Measurements from ENCODE around the gene ERN1. TPM values are rescaled to one million over a fixed set of nuclear protein-coding genes. Genes with fewer than 3 reads are reported as not detected.

Gene ERN1
- total and polyA plus RNA-seq, 2 of the 8 experiments (the other 6 are each of a cell fraction or from before 2014, with no cell fraction given): 1.8 to 3.9 TPM

GRCh38 chr17:63996430-63997182, 133.3 kb downstream of the ERN1 start:
- Histone ChIP-seq H4K20me1 (replicated peaks in 1 of 2; ENCODE audit: control insufficient read depth in 1 of 2, insufficient read depth in 2 of 2, low read length in 2 of 2) (peaks cover 0 to 5% of the 10 kb centered on the region in 2 experiments), H3K27me3 (replicated peaks in 1 of 4; ENCODE audit: control insufficient read depth in 3 of 4, extremely low read depth in 1 of 4, insufficient read depth in 3 of 4, low read length in 3 of 4) (peaks cover 0 to 28% (median 18%) of the 10 kb centered on the region in 4 experiments; a peak in 5 of 7 replicates), H2AFZ (ENCODE audit: low read length) (0 out of 2 replicates have a peak overlapping the region, but pooled peaks have one; percentile 99), H2BK12ac (ENCODE audit: low read depth, low read length) (no peak overlapping the region), H2BK15ac (ENCODE audit: low read length) (peak overlapping the region; percentile 25; the same call in 1 of the 2 replicates), H3K23ac (ENCODE audit: insufficient read length) (no peak overlapping the region), H3K14ac (ENCODE audit: insufficient read length) (no peak overlapping the region), H3K4me1 (replicated peaks in 1 of 4; ENCODE audit: control insufficient read depth in 3 of 4, insufficient read depth in 4 of 4, low read length in 3 of 4) (peaks cover 3 to 14% (median 4%) of the 10 kb centered on the region in 4 experiments), H3K18ac (ENCODE audit: extremely low read depth, low read length) (no peak overlapping the region), H3K23me2 (ENCODE audit: low read depth, low read length) (peaks cover 12% of the 10 kb centered on the region; the same call in 1 of the 2 replicates), H4K91ac (replicated peaks; ENCODE audit: insufficient read length, low read length) (no peak overlapping the region), H2AK5ac (ENCODE audit: low read depth, low read length) (no peak overlapping the region), H2BK20ac (ENCODE audit: low read length) (no peak overlapping the region), H4K5ac (ENCODE audit: insufficient read length, low read depth, low read length) (no peak overlapping the region), H2BK120ac (replicated peaks; ENCODE audit: low read depth, low read length) (no peak overlapping the region), H3K9me3 (ENCODE audit: insufficient read depth in 2 of 2, low read depth in 1 of 2, low read length in 1 of 2) (no peaks in the 10 kb centered on the region), H3K36me3 (ENCODE audit: control insufficient read depth in 2 of 4, insufficient read depth in 4 of 4, low read length in 3 of 4) (no peaks in the 10 kb centered on the region), H3K56ac (replicated peaks; ENCODE audit: insufficient read length, low read depth, low read length) (no peak overlapping the region), H3K4me2 (ENCODE audit: insufficient read depth in 1 of 2, low read depth in 2 of 2, low read length in 2 of 2) (peak overlapping the region in 1 of 2 experiments; percentile 87; a peak in 1 of 4 replicates), H3K4ac (replicated peaks; ENCODE audit: insufficient read length, low read depth, low read length) (no peak overlapping the region), H3K79me1 (ENCODE audit: low read depth, low read length) (no peaks in the 10 kb centered on the region), H2BK5ac (ENCODE audit: low read depth, low read length) (no peak overlapping the region), H3K79me2 (ENCODE audit: control insufficient read depth in 1 of 2, insufficient read depth in 2 of 2, low read length in 2 of 2) (no peaks in the 10 kb centered on the region), H4K8ac (ENCODE audit: extremely low read depth, insufficient read depth, low read length) (no peak overlapping the region), H3K9ac (replicated peaks in 1 of 4; ENCODE audit: extremely low read depth in 1 of 4, low read depth in 3 of 4, low read length in 3 of 4) (no peak overlapping the region), H3K27ac (ENCODE audit: low read depth, low read length) (no peak overlapping the region), H3K4me3 (ENCODE audit: extremely low read depth in 1 of 4, insufficient read depth in 2 of 4, low read depth in 3 of 4, low read length in 4 of 4) (0 out of 8 replicates have a peak overlapping the region, but pooled peaks of 1 of the 4 experiments have one; percentile 75)
- DNase-seq (ENCODE audit: low read depth in 1 of 2, low spot score in 2 of 2) (no peak), FAIRE-seq (no peak)
- 85% methylated on average over 11 of the region's 11 CpGs; no CpG with 5 or more reads in 1 of the 2 experiments for WGBS, 2 experiments (ENCODE audit: extremely low coverage in 1 of 2, insufficient coverage in 1 of 2, insufficient read length in 1 of 2, insufficient replicate concordance in 2 of 2, low coverage in 1 of 2, low lambda C conversion rate in 2 of 2, missing lambda C conversion rate in 1 of 2)
- ChIA-PET POLR2A (ENCODE audit: partially characterized antibody) (interaction anchor here (1.1 to 1.4 kb wide), 3 partner anchors 43 to 150 kb away, joined by 3 read pairs; partner anchors contain the start of gene ERN1), CTCF (ENCODE audit: partially characterized antibody) (interaction anchor here (0.6 to 4.9 kb wide), 8 partner anchors 11 to 397 kb away, joined by 3 to 25 read pairs (median 6); partner anchors contain the start of genes CSHL1 and GH1)
- TF ChIP-seq CEBPB (IDR thresholded peaks at IDR 0.05; ENCODE audit: low read depth, low read length): no peak
- TF ChIP-seq ATF2 (IDR thresholded peaks at IDR 0.05; ENCODE audit: low read length): no peak
- TF ChIP-seq ZNF274 (IDR thresholded peaks at IDR 0.05; ENCODE audit: borderline replicate concordance, extremely low read depth, low read length): no peak
- no peak for TF ChIP-seq SP4 (IDR thresholded peaks at IDR 0.05; ENCODE audit: low read length)
- TF ChIP-seq PHF8 (conservative IDR thresholded peaks at IDR 0.05; ENCODE audit: low read depth, low read length): no peak
